ENCODE data around the gene CNTNAP5. TPM values are rescaled to one million over a fixed set of nuclear protein-coding genes. Genes with fewer than 3 reads are reported as not detected.

The CNTNAP5 gene
- total and polyA plus RNA-seq, 2 donors (not counting 1 experiment from before 2014, with no cell fraction given): not detected

GRCh38 chr2:124257120-124257519 is 232.0 kb downstream of the CNTNAP5 start:
- no peaks in the 10 kb centered on the region for H3K36me3 ChIP-seq (replicated peaks in 1 of 2; ENCODE audit: control extremely low read depth in 1 of 2, control insufficient read depth in 1 of 2, extremely low read depth in 1 of 2, insufficient read depth in 2 of 2, low read length in 1 of 2)
- H3K27ac ChIP-seq (ENCODE audit: low read length in 2 of 2): no peak overlapping the region
- WGBS (ENCODE audit: insufficient coverage): 83% methylated on average over 1 of the region's 1 CpG
- no peaks in the 10 kb centered on the region for H3K27me3 Mint-ChIP-seq
- H3K79me2 ChIP-seq (ENCODE audit: control insufficient read depth, insufficient read depth, low read length): no peaks in the 10 kb centered on the region
- H2AFZ ChIP-seq (ENCODE audit: insufficient read depth, low read depth, low read length, poor library complexity, severe bottlenecking): no peak overlapping the region
- POLR2A ChIA-PET: no interaction called here
- DNase-seq (no peak), ATAC-seq (ENCODE audit: low read depth) (no peak)
- no peaks in the 10 kb centered on the region for H3K9me3 ChIP-seq (ENCODE audit: control extremely low read depth in 1 of 3, control insufficient read depth in 2 of 3, insufficient read depth in 1 of 3, low read length in 2 of 3)
- no peak overlapping the region for H3K27ac Mint-ChIP-seq
- TF ChIP-seq EZH2 (IDR thresholded peaks at IDR 0.05; ENCODE audit: borderline replicate concordance, insufficient read depth, low read depth, low read length, poor library complexity, severe bottlenecking) (no peak), CTCF (IDR thresholded peaks at IDR 0.05) (no peak)
- peaks cover 8% of the 10 kb centered on the region for H3K9me3 Mint-ChIP-seq (ENCODE audit: insufficient read depth)
- CTCF ChIA-PET: no interaction called here
- no peak overlapping the region for H3K4me3 Mint-ChIP-seq
- no peaks in the 10 kb centered on the region for H4K20me1 ChIP-seq (ENCODE audit: control insufficient read depth, insufficient read depth, low read length, poor library complexity, severe bottlenecking)
- H3K4me1 Mint-ChIP-seq: no peaks in the 10 kb centered on the region
- H3K9ac ChIP-seq (ENCODE audit: low read length): no peak overlapping the region
- H3K4me3 ChIP-seq (ENCODE audit: control extremely low read depth in 1 of 5, extremely low read depth in 1 of 5, insufficient read depth in 1 of 5, low read depth in 2 of 5, low read length in 4 of 5): no peak overlapping the region
- no peaks in the 10 kb centered on the region for H3K27me3 ChIP-seq (replicated peaks in 1 of 4; ENCODE audit: control extremely low read depth in 1 of 4, control insufficient read depth in 3 of 4, insufficient read depth in 4 of 4, low read length in 3 of 4)
- H3K4me2 ChIP-seq (replicated peaks; ENCODE audit: low read depth, low read length, poor library complexity, severe bottlenecking): no peak overlapping the region
- no peaks in the 10 kb centered on the region for H3K4me1 ChIP-seq (ENCODE audit: control insufficient read depth in 2 of 2, insufficient read depth in 2 of 2, low read length in 2 of 2)
- intact Hi-C loops (cut with micrococcal nuclease): no loop called here

GRCh38 chr2:124258140-124258880 is 233.2 kb downstream of the CNTNAP5 start:
- no peaks in the 10 kb centered on the region for H4K20me1 ChIP-seq (ENCODE audit: control insufficient read depth, insufficient read depth, low read length, poor library complexity, severe bottlenecking)
- H3K4me2 ChIP-seq (replicated peaks; ENCODE audit: low read depth, low read length, poor library complexity, severe bottlenecking): no peak overlapping the region
- ATAC-seq (ENCODE audit: low read depth): no peak
- no peaks in the 10 kb centered on the region for H3K9me3 ChIP-seq (ENCODE audit: control extremely low read depth in 1 of 3, control insufficient read depth in 2 of 3, insufficient read depth in 1 of 3, low read length in 2 of 3)
- DNase-seq: no peak
- TF ChIP-seq CTCF (IDR thresholded peaks at IDR 0.05): no peak
- TF ChIP-seq EZH2 (IDR thresholded peaks at IDR 0.05; ENCODE audit: borderline replicate concordance, insufficient read depth, low read depth, low read length, poor library complexity, severe bottlenecking): no peak
- no peaks in the 10 kb centered on the region for H3K79me2 ChIP-seq (ENCODE audit: control insufficient read depth, insufficient read depth, low read length)
- Mint-ChIP-seq H3K27ac (no peak overlapping the region), H3K27me3 (no peaks in the 10 kb centered on the region), H3K4me1 (no peaks in the 10 kb centered on the region), H3K9me3 (ENCODE audit: insufficient read depth) (peaks cover 8% of the 10 kb centered on the region), H3K4me3 (no peak overlapping the region)
- intact Hi-C loops (cut with micrococcal nuclease): no loop called here
- no peak overlapping the region for H3K27ac ChIP-seq (ENCODE audit: low read length in 2 of 2)
- 84% methylated on average over 3 of the region's 6 CpGs for WGBS (ENCODE audit: insufficient coverage)
- ChIA-PET CTCF (no interaction called here), POLR2A (no interaction called here)
- no peaks in the 10 kb centered on the region for H3K27me3 ChIP-seq (replicated peaks in 1 of 4; ENCODE audit: control extremely low read depth in 1 of 4, control insufficient read depth in 3 of 4, insufficient read depth in 4 of 4, low read length in 3 of 4)
- H3K36me3 ChIP-seq (replicated peaks in 1 of 2; ENCODE audit: control extremely low read depth in 1 of 2, control insufficient read depth in 1 of 2, extremely low read depth in 1 of 2, insufficient read depth in 2 of 2, low read length in 1 of 2): no peaks in the 10 kb centered on the region
- H3K4me1 ChIP-seq (ENCODE audit: control insufficient read depth in 2 of 2, insufficient read depth in 2 of 2, low read length in 2 of 2): no peaks in the 10 kb centered on the region
- H3K9ac ChIP-seq (ENCODE audit: low read length): no peak overlapping the region
- no peak overlapping the region for H3K4me3 ChIP-seq (ENCODE audit: control extremely low read depth in 1 of 5, extremely low read depth in 1 of 5, insufficient read depth in 1 of 5, low read depth in 2 of 5, low read length in 4 of 5)
- no peak overlapping the region for H2AFZ ChIP-seq (ENCODE audit: insufficient read depth, low read depth, low read length, poor library complexity, severe bottlenecking)
